SK-N-MC (cell line): Measurements from ENCODE around the gene FOS.

Experiments used
- EZH2 ChIP-seq: fragments of 200-600 bp; sonication (generic); IDR thresholded peaks from one replicate; pipeline ENCODE4 v1.6.1; 2017; ENCODE audit warnings: antibody characterized with exemption
- FOXP2 ChIP-seq: optimal IDR thresholded peaks from 2 replicates; pipeline ENCODE3; 2011; ENCODE audit warnings: mild to moderate bottlenecking, moderate library complexity; ENCODE audit not compliant: insufficient read depth; ENCODE audit errors: extremely low read length, control extremely low read depth
- POLR2AphosphoS5 ChIP-seq: IDR thresholded peaks from 2 replicates; pipeline ENCODE4 v1.6.1; 2012; ENCODE audit warnings: mild to moderate bottlenecking, low read depth, low read length, borderline replicate concordance

- TF ChIP-seq POLR2AphosphoS5 (no peak), EZH2 (no peak), FOXP2 (no peak)
These were observed 47.3 kb upstream of the FOS start for GRCh38 chr14:75231320-75231719.
